SU-DHL-6 (cell line): ENCODE data around the gene CCDC77.

ENCODE experiments used
- H2AFZ ChIP-seq: fragments of 200-600 bp; sonication (generic); 2 replicates; pipeline ENCODE4 v1.6.1; 2014; ENCODE audit warnings: low read depth, mild to moderate bottlenecking, moderate library complexity, mixed read lengths, antibody characterized with exemption, low read length; ENCODE audit not compliant: severe bottlenecking
- H3F3A ChIP-seq: fragments of 200-600 bp; shearing (Covaris generic); 2 replicates; pipeline ENCODE4 v1.6.0; 2016; ENCODE audit warnings: antibody characterized with exemption, mild to moderate bottlenecking; ENCODE audit not compliant: insufficient read depth
- H3K27ac ChIP-seq: fragments of 200-600 bp; sonication (generic); 2 replicates; pipeline ENCODE4 v1.5.1; 2016; ENCODE audit warnings: low read depth, mild to moderate bottlenecking, low read length, moderate library complexity, mixed read lengths
- H3K27me3 ChIP-seq: fragments of 200-600 bp; sonication (generic), shearing (Covaris generic); 2 replicates; pipeline ENCODE4 v1.6.0; 2014; ENCODE audit warnings: mild to moderate bottlenecking, low read length
- H3K36me3 ChIP-seq: fragments of 200-600 bp; sonication (generic); 2 replicates; pipeline ENCODE4 v1.6.1; 2014; ENCODE audit warnings: mild to moderate bottlenecking, low read length, mixed read lengths
- H3K4me2 ChIP-seq: fragments of 300-600, 200-600 bp; shearing (Covaris generic), sonication (generic); 2 replicates; pipeline ENCODE4 v1.6.0; 2014; ENCODE audit warnings: low read length, low read depth, mild to moderate bottlenecking; ENCODE audit not compliant: poor library complexity, severe bottlenecking
- H3K4me3 ChIP-seq: fragments of 200-600 bp; sonication (generic); 2 replicates; pipeline ENCODE4 v1.5.1; 2014; ENCODE audit warnings: antibody characterized with exemption, low read length, mild to moderate bottlenecking, mixed read lengths; ENCODE audit not compliant: insufficient read depth, poor library complexity, severe bottlenecking
- H3K79me2 ChIP-seq: fragments of 200-600 bp; sonication (generic); 2 replicates; pipeline ENCODE4 v1.6.1; 2014; ENCODE audit warnings: mild to moderate bottlenecking, low read length, moderate library complexity; ENCODE audit not compliant: insufficient read depth
- H3K9ac ChIP-seq: fragments of 200-600 bp; sonication (generic); 2 replicates; pipeline ENCODE4 v1.7.0; 2014; ENCODE audit warnings: mild to moderate bottlenecking, low read length
- H3K9me2 ChIP-seq: fragments of 200-600 bp; sonication (generic); replicated peaks from 2 replicates; pipeline ENCODE4 v1.6.1; 2014; ENCODE audit warnings: low read length; ENCODE audit not compliant: insufficient read depth
- H3K9me3 ChIP-seq: fragments of 200-600 bp; sonication (generic); 2 replicates; pipeline ENCODE4 v1.6.1; 2014; ENCODE audit warnings: low read length, mixed read lengths; ENCODE audit not compliant: insufficient read depth
- H4K20me1 ChIP-seq: fragments of 200-600 bp; sonication (generic); 2 replicates; pipeline ENCODE4 v1.6.1; 2014; ENCODE audit warnings: low read depth, mild to moderate bottlenecking, antibody characterized with exemption, low read length, moderate library complexity, mixed read lengths
- EZH2phosphoT487 ChIP-seq: fragments of 200-600 bp; sonication (generic), shearing (Covaris generic); conservative IDR thresholded peaks from 2 replicates; pipeline ENCODE4 v1.6.1; 2018; ENCODE audit warnings: mild to moderate bottlenecking, antibody characterized with exemption, low read length, moderate library complexity, mixed read lengths
- TF ChIP-seq, protein P1 (sequence below): fragments of 200-600 bp; sonication (generic); IDR thresholded peaks from one replicate; pipeline ENCODE4 v1.5.1; 2017; ENCODE audit warnings: antibody characterized with exemption, mild to moderate bottlenecking, low read length, moderate library complexity; ENCODE audit not compliant: insufficient read depth, poor library complexity, severe bottlenecking

Gene CCDC77

DNA sequence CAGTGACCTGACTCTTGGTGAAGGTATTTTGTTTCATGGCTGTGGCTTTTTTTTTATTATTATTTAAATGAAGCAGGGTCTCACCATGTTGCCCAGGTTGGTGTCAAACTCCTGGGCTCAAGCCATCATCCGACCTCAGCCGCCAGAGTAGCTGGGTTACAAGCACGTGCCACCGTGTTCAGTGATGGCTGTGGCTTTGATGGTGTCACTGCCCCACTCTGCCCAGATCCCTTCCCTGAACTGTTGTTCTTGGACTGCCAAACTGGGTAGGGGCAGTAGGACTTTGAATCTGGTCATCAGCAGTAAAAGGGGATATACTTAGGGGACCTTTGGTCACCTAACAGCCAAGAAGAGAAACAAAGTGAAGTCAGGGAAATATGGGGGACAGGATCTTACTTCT lies 77.7 kb downstream of the CCDC77 start:
- Histone ChIP-seq H3K27ac (no peak overlapping the region), H3F3A (no peaks in the 10 kb centered on the region), H4K20me1 (no peaks in the 10 kb centered on the region), H2AFZ (no peak overlapping the region), H3K9me3 (no peaks in the 10 kb centered on the region), H3K4me3 (no peak overlapping the region), H3K9me2 (no peaks in the 10 kb centered on the region), H3K27me3 (no peaks in the 10 kb centered on the region), H3K4me2 (no peak overlapping the region), H3K36me3 (no peaks in the 10 kb centered on the region), H3K9ac (no peak overlapping the region), H3K79me2 (no peaks in the 10 kb centered on the region)
- TF ChIP-seq, protein P1, sequence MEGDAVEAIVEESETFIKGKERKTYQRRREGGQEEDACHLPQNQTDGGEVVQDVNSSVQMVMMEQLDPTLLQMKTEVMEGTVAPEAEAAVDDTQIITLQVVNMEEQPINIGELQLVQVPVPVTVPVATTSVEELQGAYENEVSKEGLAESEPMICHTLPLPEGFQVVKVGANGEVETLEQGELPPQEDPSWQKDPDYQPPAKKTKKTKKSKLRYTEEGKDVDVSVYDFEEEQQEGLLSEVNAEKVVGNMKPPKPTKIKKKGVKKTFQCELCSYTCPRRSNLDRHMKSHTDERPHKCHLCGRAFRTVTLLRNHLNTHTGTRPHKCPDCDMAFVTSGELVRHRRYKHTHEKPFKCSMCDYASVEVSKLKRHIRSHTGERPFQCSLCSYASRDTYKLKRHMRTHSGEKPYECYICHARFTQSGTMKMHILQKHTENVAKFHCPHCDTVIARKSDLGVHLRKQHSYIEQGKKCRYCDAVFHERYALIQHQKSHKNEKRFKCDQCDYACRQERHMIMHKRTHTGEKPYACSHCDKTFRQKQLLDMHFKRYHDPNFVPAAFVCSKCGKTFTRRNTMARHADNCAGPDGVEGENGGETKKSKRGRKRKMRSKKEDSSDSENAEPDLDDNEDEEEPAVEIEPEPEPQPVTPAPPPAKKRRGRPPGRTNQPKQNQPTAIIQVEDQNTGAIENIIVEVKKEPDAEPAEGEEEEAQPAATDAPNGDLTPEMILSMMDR, result no peak
- TF ChIP-seq EZH2phosphoT487, result no peak

DNA sequence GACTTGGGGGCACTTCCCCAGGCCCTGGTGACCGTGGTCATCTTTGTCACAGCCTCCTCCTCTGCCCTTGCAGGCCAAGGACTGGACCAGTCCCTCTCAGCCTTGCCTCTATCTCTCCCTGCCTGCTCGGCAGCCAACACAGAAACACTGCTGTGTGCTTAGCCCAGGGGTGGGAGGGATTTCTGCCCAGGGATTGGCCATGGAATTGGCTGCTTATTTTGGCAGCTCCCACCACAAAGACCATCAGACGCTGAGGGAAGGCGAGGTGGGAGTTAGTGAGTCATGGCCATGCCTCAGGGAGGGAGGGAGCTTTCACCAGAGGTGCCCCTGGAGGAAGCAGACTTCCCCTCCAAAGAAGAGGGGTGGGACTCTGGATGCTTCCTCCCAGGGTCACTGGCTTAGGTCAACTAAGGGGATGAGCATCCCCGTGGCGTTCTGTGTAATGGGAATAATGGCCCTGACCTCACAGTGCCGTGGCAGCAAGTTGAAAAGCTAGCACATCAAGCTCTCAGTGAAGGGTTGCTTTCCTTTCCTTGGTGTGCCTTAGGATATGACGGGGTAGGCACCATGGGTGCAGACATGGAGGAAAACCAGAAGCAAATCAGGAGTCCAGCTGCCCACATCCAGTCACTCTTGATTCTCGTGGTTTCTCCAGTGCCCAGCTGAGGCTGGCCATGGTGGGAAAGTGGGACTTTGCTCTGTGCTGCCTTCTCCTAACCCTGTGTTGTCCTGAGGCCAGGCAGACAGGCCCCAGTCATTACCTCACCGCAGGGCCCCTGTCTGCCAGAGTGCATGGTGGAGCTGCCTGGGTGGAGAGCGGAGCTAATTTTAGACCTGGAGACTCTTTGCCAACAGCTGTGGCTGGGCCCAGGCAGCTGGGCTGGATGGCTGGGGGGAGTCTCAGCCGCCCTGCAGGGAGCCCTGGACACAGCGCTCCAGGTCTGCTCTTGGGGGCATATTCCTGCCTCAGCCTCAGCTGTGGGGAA lies 79.7 kb downstream of the CCDC77 start:
- no peak overlapping the region for H2AFZ ChIP-seq
- no peak overlapping the region for H3K9ac ChIP-seq
- no peak for TF ChIP-seq EZH2phosphoT487
- no peaks in the 10 kb centered on the region for H3K36me3 ChIP-seq
- no peak overlapping the region for H3K4me2 ChIP-seq
- no peaks in the 10 kb centered on the region for H4K20me1 ChIP-seq
- no peak overlapping the region for H3K4me3 ChIP-seq
- no peaks in the 10 kb centered on the region for H3F3A ChIP-seq
- no peaks in the 10 kb centered on the region for H3K9me3 ChIP-seq
- H3K9me2 ChIP-seq, result no peaks in the 10 kb centered on the region
- H3K79me2 ChIP-seq, result no peaks in the 10 kb centered on the region
- no peak overlapping the region for H3K27ac ChIP-seq
- no peaks in the 10 kb centered on the region for H3K27me3 ChIP-seq

DNA sequence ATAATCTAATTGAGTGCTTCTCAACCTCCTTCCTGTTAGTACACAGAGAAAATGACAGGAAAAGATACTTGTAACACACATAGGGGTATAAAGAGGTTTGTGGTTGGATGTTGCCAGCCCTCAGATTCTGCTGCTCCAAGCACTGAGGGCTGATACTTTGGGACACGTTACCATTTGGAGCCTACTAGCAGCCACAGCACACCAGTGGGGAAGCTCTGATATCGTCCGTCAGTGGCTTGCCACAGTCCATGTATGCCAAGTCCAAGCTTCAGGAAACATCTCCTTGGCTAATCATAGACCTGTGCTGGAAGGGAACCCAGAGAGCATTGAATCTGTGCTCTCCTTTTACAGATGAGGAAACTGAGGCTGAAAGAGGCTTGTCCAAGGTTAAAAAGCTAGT lies 80.6 kb downstream of the CCDC77 start:
- Histone ChIP-seq H3K79me2 (no peaks in the 10 kb centered on the region), H4K20me1 (no peaks in the 10 kb centered on the region), H3K4me2 (no peak overlapping the region), H3K9me2 (no peaks in the 10 kb centered on the region), H3K27ac (no peak overlapping the region), H3K4me3 (no peak overlapping the region), H3K9ac (no peak overlapping the region), H3K9me3 (no peaks in the 10 kb centered on the region), H3K36me3 (no peaks in the 10 kb centered on the region), H2AFZ (no peak overlapping the region), H3K27me3 (no peaks in the 10 kb centered on the region), H3F3A (no peaks in the 10 kb centered on the region)
- TF ChIP-seq, protein P1, result no peak
- no peak for TF ChIP-seq EZH2phosphoT487

DNA sequence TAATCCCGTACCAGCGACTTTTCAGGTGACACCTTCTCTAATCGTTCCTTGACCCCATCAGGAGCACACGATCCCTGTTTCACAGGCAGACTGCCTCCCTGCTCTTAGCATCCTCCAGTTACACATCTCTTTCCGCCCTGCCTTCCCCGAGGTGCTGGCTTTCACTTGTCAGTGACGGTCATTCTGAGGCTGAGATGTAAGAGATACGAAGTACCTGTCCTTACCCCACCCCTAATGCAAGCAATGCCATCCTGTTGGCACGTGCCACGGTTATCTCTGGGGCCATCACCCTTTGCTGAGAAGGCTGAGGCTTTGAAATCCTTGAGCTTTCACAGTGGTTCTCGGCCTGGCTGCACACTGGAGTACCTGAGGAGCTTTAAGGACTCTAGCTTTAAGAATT lies 82.7 kb downstream of the CCDC77 start:
- no peaks in the 10 kb centered on the region for H3K9me3 ChIP-seq
- H3K9ac ChIP-seq, result no peak overlapping the region
- no peaks in the 10 kb centered on the region for H3K9me2 ChIP-seq
- H3K4me2 ChIP-seq, result no peak overlapping the region
- TF ChIP-seq, protein P1, result no peak
- no peak for TF ChIP-seq EZH2phosphoT487
- no peak overlapping the region for H3K4me3 ChIP-seq
- no peaks in the 10 kb centered on the region for H3K27me3 ChIP-seq
- H4K20me1 ChIP-seq, result no peaks in the 10 kb centered on the region
- H3K79me2 ChIP-seq, result no peaks in the 10 kb centered on the region
- H3F3A ChIP-seq, result no peaks in the 10 kb centered on the region
- H3K27ac ChIP-seq, result no peak overlapping the region
- H3K36me3 ChIP-seq, result no peaks in the 10 kb centered on the region
- no peak overlapping the region for H2AFZ ChIP-seq
